Subcutaneous adipose tissue (tissue), 4 donors: ENCODE measurements around the gene CEP85L. TPM values are rescaled to one million over a fixed set of nuclear protein-coding genes. Genes with fewer than 3 reads are reported as not detected.

Experiments
- CTCF ChIP-seq: fragments of 450-650 bp; IDR thresholded peaks from one replicate; pipeline ENCODE4 v1.5.1; 2016; ENCODE audit warnings: low read depth, mild to moderate bottlenecking, control low read depth, antibody characterized with exemption, moderate library complexity
- total RNA-seq, 4 donors: library from RNA; depleted of rRNA; stranded (reverse); fragments of >200 nt; gene quantifications; one replicate each; pipeline ENCODE4 v1.1.0, GENCODE V29; 2016

Gene CEP85L
- total RNA-seq, 4 donors from 2014 or later: 12.2 to 17.6 (median 16.4) TPM

- TF ChIP-seq CTCF: no peak
Measured at GRCh38 chr6:118522422-118522821, 129.0 kb downstream of the CEP85L start.

GRCh38 chr6:118514689-118515088 is 136.7 kb downstream of the CEP85L start:
- TF ChIP-seq CTCF: no peak

GRCh38 chr6:118511930-118512715 is 139.3 kb downstream of the CEP85L start:
- TF ChIP-seq CTCF: no peak

- TF ChIP-seq CTCF: no peak
Measured at GRCh38 chr6:118509009-118509617, 142.3 kb downstream of the CEP85L start.

GRCh38 chr6:118507636-118508035 is 143.8 kb downstream of the CEP85L start:
- no peak for TF ChIP-seq CTCF

GRCh38 chr6:118506071-118506638 is 145.2 kb downstream of the CEP85L start:
- no peak for TF ChIP-seq CTCF

GRCh38 chr6:118505656-118506055 is 145.7 kb downstream of the CEP85L start:
- no peak for TF ChIP-seq CTCF
